Lung (tissue), 12 donors: ENCODE measurements around the gene TMEM238L. TPM values are rescaled to one million over a fixed set of nuclear protein-coding genes. Genes with fewer than 3 reads are reported as not detected.

Experiments used
- ATAC-seq: fragments of 200-7000 bp; cut with Tn5 transposase; one replicate; pipeline ENCODE4 v1.9.1; 2020; ENCODE audit warnings: moderate number of reproducible peaks; ENCODE audit not compliant: insufficient read depth, low FRiP score
- DNase-seq, 3 donors: peaks; one replicate each; pipeline ENCODE4 v3.0.0-alpha.2; 2013 to 2017
- H3K27ac ChIP-seq, 2 donors: one replicate each; pipeline ENCODE4 v1.5.1; 2013; ENCODE audit warnings: mild to moderate bottlenecking in 2 of 2, moderate library complexity in 2 of 2, control low read depth in 1 of 2, inconsistent platforms in 1 of 2, low read depth in 1 of 2, low read length in 1 of 2
- H3K27me3 ChIP-seq, 3 donors: one replicate each; pipeline ENCODE4 v1.5.1; 2013; ENCODE audit warnings: low read length in 2 of 3; ENCODE audit not compliant: control insufficient read depth in 3 of 3, insufficient read depth in 3 of 3
- H3K36me3 ChIP-seq, 4 donors: one replicate each; pipeline ENCODE4 v1.5.1; 2013; ENCODE audit warnings: low read length in 4 of 4, mild to moderate bottlenecking in 1 of 4, moderate library complexity in 1 of 4; ENCODE audit not compliant: control insufficient read depth in 4 of 4, insufficient read depth in 4 of 4
- H3K4me1 ChIP-seq, 5 donors: one replicate each; pipeline ENCODE4 v1.5.1; 2013; ENCODE audit warnings: low read length in 5 of 5, mild to moderate bottlenecking in 2 of 5, moderate library complexity in 1 of 5; ENCODE audit not compliant: control insufficient read depth in 5 of 5, insufficient read depth in 5 of 5
- H3K4me3 ChIP-seq: one replicate; pipeline ENCODE4 v1.5.1; 2013; ENCODE audit warnings: mild to moderate bottlenecking, control low read depth, moderate library complexity
- H3K9ac ChIP-seq, 2 donors: one replicate each; pipeline ENCODE4 v1.5.1; 2013; ENCODE audit warnings: low read length in 2 of 2, control low read depth in 1 of 2; ENCODE audit not compliant: insufficient read depth in 1 of 2
- H3K9me3 ChIP-seq, 4 donors: one replicate each; pipeline ENCODE4 v1.5.1; 2013; ENCODE audit warnings: low read length in 3 of 4, mild to moderate bottlenecking in 1 of 4, moderate library complexity in 1 of 4; ENCODE audit not compliant: control insufficient read depth in 4 of 4, insufficient read depth in 3 of 4
- WGBS, 2 donors: extraction: QIAGEN DNeasy Blood & Tissue Kit; methylation state at CpG; one replicate each; pipeline ENCODE4 v1.1.7; 2013; 5-methylcytosine and 5-hydroxymethylcytosine counted together
- polyA plus RNA-seq, 2 donors: library from polyadenylated mRNA; stranded (reverse); fragments of 200-250 nt; gene quantifications; one replicate each; pipeline ENCODE4 v1.2.1, GENCODE V29; 2013
- total RNA-seq, 2 donors: library from RNA; depleted of rRNA in 1 of 2; stranded (reverse); fragments of >200 nt in 1 of 2; gene quantifications; one replicate each; pipeline ENCODE4 v1.2.1, GENCODE V29; 2014 to 2021
- TF ChIP-seq, protein P1 (sequence below): IDR thresholded peaks from 2 replicates; pipeline ENCODE4 v1.5.1; 2012; ENCODE audit warnings: mild to moderate bottlenecking; ENCODE audit errors: control extremely low read depth, extremely low read depth
- donor health status: control.
- donor health status: control.
- donor health status: Bipolar disorder and iron deficiency.
- donor health status: healthy.
- donor health status: DM: yes; HTN: yes; CAD: no.

Gene TMEM238L
- total and polyA plus RNA-seq, 4 donors: 0.05 TPM; not detected in 3

DNA sequence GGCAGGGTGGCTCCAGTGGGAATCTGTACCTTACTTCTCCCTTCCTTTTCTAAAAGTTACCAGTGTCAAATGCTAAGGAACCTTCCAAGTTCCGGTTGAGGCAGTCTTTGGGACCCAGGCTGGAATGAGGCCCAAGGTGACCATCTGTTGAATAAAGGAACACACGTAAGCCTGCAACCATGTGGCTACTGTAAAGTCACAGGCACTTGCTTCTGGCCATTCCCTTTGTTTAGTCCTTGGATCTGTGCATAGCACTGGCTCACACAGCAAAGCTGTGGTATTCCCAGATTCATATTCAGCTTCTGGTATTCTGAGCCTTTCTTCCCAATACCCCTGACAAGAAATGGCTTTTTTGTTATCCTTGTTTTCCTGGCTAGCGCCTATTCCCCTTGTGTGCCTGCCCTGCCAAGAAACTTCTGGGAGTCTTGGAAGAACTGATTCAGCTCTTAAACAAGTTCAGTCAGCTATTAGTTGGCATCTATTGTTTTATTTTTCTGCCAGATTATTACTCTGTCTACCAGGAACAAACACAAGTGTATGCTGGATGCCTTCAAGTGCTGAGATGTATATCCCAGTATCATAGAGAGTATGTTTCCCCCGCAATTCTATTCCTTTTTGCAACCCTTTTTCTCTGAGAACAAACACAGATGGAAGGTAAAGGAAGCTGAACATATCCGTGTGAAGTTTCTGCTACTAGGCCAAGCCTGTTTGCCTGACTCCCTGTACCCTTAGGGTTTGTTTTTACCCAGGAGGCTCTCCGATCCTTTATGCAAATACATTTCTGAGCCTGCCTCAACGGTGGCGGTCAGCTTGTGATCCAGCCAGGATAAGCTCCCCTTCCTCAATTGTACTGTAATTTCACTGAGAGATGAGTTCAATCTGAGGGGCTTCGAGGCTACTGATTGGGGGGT lies 13.2 kb downstream of the TMEM238L start:
- 82 to 88% methylated on average over 9 of the region's 9 CpGs for WGBS, 2 donors
- Histone ChIP-seq H3K27me3 (no peaks in the 10 kb centered on the region), H3K9ac (no peak overlapping the region), H3K4me3 (no peak overlapping the region), H3K27ac (no peak overlapping the region), H3K36me3 (no peaks in the 10 kb centered on the region), H3K9me3 (no peaks in the 10 kb centered on the region), H3K4me1 (peaks cover 0 to 9% (median 0%) of the 10 kb centered on the region in 5 donors)
- ATAC-seq (no peak), DNase-seq (peak in 1 of 3 donors; percentile 27)
- TF ChIP-seq, protein P1, sequence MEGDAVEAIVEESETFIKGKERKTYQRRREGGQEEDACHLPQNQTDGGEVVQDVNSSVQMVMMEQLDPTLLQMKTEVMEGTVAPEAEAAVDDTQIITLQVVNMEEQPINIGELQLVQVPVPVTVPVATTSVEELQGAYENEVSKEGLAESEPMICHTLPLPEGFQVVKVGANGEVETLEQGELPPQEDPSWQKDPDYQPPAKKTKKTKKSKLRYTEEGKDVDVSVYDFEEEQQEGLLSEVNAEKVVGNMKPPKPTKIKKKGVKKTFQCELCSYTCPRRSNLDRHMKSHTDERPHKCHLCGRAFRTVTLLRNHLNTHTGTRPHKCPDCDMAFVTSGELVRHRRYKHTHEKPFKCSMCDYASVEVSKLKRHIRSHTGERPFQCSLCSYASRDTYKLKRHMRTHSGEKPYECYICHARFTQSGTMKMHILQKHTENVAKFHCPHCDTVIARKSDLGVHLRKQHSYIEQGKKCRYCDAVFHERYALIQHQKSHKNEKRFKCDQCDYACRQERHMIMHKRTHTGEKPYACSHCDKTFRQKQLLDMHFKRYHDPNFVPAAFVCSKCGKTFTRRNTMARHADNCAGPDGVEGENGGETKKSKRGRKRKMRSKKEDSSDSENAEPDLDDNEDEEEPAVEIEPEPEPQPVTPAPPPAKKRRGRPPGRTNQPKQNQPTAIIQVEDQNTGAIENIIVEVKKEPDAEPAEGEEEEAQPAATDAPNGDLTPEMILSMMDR: no peak

DNA sequence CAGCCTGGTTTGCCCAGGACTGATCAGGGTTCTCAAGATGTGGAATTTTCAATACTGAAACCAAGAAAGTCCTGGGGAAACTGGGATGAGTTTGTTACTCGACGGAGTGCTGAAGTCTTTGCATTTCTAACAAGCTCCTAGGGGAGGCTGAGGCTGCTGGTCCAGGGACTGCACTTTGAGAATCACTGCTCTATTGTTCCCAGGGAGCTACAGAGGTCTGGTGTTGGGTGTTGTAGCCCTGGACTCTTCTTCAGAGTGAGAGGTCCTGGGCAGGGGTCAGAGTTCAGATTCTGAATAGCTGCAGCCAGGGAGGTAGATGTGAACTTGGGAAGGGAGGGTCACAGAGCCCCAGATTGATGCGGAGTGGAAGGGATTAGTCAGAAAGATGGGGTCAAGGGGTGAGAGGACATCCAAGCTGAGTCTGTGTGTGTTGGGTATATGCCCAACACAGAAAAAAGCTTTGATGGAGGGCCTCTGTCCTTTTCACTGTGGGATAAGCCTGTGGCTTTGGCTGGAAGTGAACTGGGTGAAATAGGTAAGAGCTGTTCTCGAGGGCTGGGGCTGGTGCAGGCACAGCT lies 14.1 kb downstream of the TMEM238L start:
- H3K9me3 ChIP-seq: no peaks in the 10 kb centered on the region
- H3K4me1 ChIP-seq: peaks cover 0 to 9% (median 0%) of the 10 kb centered on the region in 5 donors
- ATAC-seq: no peak
- no peak for DNase-seq
- H3K4me3 ChIP-seq: no peak overlapping the region
- no peaks in the 10 kb centered on the region for H3K27me3 ChIP-seq
- H3K27ac ChIP-seq: no peak overlapping the region
- 74 to 89% methylated on average over 4 of the region's 4 CpGs for WGBS, 2 donors
- H3K36me3 ChIP-seq: no peaks in the 10 kb centered on the region
- H3K9ac ChIP-seq: no peak overlapping the region
- TF ChIP-seq, protein P1: no peak

DNA sequence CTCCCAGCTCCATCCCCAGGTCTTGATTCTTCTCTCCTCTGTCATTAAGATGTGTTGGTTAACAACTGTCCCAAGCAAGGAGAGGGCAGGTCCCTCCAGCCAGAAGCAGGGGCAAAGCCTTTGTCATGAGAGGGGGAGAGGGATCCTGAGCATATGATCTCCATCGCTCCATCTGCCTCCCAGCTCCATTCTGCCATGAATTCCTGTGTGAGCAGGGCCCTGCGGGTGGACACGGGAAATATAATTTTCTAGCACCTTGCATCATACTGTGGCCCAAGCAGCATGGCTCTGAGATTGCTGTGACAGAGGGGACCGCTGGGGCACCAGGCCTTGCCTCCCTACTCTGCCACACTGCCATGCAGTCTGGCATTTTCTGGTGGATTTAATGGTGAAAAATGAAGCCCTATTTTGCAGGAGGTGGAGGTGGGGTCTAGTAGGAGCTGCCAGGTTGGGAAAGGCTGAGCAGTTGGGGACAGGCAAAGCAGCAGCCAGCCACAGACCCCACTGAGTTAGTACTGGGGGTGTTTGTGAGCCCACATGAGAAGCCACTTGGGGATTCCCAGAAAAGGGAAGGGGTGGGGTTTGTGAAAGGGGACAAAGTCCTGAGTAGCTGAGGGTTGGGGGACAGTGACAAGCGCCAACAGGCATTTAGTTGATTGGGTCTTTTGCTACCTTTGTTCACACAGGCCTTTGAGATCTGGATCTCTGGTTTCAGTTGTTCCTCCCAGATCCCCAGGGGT lies 16.4 kb downstream of the TMEM238L start:
- H3K4me1 ChIP-seq: peaks cover 0 to 3% (median 0%) of the 10 kb centered on the region in 5 donors
- no peak overlapping the region for H3K9ac ChIP-seq
- no peak overlapping the region for H3K4me3 ChIP-seq
- H3K36me3 ChIP-seq: no peaks in the 10 kb centered on the region
- no peak overlapping the region for H3K27ac ChIP-seq
- no peaks in the 10 kb centered on the region for H3K9me3 ChIP-seq
- TF ChIP-seq, protein P1: no peak
- DNase-seq (no peak), ATAC-seq (no peak)
- 93 to 96% methylated on average over 5 of the region's 5 CpGs for WGBS, 2 donors
- no peaks in the 10 kb centered on the region for H3K27me3 ChIP-seq
